ENCODE data around the gene ZNF345.
A peak's percentile ranks its signal among the peaks of the same experiment; 100 is the strongest.

The ZNF345 gene

DNA sequence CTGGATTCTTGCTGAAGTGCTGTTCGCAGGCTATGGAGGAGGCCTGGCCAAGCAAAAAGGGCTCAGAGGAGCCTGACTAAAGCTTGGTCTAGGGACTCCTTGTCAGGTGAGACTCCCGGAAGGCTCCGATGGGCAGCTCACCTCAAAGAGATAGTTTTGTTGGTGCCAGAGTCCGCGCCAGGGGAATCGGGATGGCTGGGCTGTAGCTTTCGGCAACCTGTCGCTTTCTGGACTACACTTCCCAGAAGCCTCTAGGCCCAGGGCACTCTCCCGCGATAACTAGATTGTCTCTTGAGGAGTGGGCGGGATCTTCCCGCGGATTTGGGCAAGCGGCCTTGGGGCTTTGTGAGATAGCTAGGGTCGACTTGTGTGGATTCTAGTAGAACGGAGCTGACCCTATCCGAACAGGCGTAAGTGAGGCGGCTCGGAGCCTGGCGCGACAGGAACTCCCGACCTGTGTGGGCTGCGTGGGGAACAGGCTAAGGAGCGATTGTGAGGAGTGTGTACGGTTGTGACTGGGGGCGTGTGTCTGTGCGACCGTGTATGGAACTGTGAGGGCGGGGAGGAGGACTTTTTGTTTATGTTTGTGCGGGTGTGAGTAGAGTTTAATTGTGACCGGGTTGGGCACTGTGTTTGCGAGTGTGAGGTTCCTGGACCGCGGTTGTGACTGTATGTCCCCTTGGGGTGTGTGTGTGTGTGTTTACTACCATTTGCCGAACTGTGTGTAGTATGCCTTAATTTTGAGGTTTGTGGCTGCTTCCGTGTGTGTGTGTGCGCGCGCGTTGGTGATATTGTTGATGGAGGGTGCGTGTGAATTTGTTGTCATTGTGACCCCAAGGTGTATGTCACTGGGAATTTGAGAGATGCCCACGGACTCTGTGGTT, at the start of gene ZNF345:
Gene ZNF345 (plus strand): TSS at position 318 of the 884 bp plus-strand sequence. CDS start 25,955 bp downstream, outside the sequence.
- peak; percentile 93 for DNase-seq

DNA sequence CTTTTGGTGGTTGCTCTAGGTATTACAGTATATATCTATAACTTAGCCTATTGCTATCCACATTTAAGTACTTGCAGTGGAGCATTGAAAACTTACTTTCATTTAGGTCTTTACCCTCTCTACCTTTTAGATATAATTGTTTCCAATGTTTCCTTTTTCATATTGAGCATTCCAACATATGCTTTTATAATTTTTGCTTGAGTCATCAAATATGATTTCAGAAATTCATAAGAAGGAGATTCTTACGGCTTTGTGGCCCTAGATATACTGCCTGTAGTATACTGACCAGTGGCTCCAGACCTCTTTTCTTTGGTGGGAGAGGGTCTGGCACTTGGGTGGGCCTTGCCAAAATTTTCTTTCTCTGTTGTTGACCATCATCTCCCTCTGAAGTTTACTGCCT, 45.3 kb upstream of the ZNF345 start:
- DNase-seq = no peak

DNA sequence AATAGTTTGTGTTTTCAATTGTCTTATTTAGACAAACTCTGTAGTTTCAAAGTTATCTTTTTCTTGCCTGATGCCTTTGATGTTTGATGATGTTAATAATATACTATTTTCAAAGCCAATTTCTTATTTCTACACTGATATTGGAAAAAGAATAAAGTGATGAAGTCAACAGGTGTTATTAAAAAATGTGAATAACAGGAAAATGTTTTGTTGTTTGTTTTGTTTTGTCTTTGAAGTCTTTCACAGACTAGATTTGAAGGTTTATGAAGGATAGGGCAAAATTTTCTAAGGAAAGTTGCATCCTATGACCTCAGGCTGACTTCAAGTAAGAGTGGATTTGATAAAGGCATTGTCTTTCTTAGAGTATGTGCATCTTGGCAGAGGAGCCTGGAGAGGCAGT, 43.6 kb upstream of the ZNF345 start:
- DNase-seq = no peak

DNA sequence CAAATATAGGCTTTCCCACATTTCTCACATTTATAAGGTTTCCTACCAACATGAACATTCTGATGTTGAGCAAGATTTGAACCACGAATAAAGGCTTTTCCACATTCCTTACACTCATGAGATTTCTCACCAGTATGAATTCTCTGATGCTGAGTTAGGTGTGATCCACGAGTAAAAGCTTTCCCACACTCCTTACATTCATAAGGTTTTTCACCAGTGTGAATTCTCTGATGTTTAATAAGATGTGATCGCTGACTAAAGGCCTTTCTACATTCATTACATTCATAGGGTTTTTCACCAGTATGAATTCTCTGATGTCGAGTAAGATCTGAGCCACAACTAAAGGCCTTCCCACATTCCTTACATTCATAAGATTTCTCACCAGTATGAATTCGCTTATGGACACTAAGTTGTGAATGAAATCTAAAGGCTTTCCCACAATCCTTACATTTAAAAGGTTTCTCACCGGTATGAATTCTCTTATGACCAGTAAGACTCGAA, 31.5 kb upstream of the ZNF345 start:
- DNase-seq = no peak

DNA sequence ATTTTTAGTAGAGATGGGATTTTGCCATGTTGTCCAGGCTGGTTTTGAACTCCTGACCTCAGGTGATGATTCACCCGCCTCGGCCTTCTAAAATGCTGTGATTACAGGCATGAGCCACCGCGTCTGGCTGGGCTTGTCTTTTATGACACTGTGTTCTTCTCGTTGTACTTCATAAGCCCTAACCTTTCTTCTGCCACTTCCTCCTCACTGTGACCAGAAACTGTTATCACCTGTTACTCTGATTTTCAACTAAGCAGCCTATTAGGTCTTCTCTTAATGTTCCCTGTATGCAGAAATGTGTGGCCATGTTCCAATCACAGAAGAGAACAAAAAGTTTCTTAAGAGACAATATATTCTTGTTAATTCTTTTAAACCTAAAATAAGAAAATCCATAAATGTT, 28.9 kb upstream of the ZNF345 start:
- DNase-seq = no peak

DNA sequence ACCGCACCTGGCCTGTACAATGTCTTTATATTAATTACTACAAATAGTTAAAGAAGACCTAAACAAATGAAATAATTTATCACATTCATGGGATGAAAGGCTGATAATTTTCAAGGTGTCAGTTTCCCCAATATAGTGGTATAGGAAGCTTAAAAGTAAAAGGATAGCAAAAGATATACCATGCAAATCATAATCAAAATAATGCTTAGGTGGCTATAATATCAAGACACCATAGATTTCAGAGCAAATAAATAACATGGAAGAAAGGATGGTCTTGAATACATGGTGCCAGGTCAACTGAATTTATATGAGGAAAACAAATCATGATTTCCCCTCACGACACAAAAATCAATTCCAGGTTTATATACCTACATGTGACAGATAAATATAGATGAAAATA, 17.2 kb upstream of the ZNF345 start:
- no peak for DNase-seq

DNA sequence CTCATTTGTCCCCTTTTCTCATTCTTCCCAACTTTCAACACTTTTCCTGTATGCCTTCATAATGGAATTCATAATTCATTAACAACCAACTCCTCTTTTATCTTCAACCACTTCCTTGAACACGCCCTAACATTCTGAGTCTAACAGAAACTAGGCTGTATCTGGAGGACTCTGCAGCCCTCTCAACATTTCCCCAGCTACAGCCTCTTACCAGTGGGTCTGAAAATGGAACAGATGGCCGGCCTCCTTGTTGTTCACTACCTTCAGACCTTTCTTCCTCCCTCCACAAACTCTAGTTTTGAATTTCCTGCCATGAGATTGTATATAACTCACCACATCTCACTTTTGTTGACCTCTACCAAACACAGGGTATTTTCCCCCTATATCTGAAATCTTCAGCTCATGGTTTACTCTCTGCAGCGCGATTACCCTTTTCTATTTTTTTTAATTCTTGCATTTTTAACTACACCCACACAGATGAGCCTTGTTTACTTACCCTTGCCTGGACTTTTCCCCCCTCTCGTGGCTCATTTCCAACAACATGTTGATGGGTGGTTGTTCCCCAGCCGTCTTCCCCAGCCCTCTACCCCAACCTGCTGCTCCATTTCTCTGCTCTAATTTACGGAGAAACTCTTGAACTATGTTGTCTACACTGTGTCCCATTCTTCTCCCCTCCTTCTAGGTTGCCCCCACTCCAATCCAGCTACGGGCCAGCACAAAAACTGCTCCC, 13.3 kb upstream of the ZNF345 start:
- DNase-seq = no peak

DNA sequence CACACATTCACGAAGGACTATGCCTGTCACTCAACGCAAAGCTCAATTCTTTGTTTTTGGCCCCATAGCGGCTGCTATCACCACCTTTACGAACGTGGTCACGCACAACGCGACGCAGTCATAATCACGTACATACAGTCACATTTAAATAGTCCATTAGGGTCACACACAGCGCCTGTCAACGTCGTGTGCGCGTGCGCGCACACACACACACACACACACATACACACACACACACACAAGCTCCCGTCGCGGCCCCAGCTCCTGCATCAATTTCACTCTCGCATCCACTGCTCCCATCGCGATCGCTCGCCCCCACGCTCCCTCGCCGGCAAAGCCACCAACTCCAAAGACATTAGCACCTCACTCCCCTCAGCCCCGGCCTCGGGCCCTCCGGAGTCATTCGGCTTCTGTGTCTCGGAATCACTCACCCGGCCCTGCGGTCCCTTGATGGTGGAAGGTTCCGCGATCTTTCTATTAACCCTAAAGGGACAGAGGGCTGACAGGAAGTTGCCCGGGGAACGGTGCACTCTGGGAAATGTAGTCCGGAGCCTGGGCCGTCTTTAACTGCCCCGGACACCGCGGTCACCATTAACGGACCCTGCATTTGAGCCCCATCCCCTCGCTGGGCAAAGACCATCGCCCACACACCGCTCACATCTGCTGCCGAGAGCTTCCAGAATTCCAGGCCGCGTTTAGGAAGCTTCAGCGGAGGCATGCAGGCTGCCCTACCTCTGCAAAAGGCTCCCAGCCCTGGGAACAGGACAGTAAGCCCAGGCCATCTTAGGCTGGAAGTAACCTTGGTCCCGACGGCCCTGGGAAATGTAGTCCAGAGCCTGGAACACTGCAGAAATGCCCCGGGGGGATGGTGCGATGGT, 12.5 kb upstream of the ZNF345 start, which contains the start of gene ZNF790:
Gene ZNF790 (minus strand): TSS at position 482 of the 878 bp plus-strand sequence. CDS start 12,768 bp downstream, outside the sequence.
- DNase-seq = peak; percentile 89

DNA sequence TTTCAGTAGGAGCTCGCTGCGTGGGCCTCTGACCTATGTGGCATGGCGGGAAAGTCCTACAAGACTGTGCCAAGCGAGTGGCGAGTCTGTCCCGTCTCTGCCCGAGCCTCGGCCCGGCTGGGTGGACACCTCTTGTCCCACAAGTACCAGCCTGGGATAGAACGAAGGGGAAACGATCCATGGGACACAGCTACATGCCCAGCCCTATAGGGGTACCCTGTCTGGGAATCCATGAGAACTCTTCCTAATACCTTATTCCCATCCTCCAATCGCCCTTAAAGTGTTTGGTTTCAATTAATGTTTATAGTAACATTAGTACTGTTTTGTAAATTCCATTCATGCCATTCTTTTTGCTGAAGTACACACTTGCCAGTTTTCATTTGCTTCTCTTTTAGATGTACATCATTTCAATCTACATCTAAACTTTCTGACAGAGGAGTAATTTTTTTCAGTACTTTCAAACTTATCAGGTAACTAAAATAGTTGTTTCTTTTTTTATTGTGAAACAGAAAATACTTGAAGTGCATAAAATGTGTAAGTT, 11.8 kb upstream of the ZNF345 start:
- DNase-seq = no peak

DNA sequence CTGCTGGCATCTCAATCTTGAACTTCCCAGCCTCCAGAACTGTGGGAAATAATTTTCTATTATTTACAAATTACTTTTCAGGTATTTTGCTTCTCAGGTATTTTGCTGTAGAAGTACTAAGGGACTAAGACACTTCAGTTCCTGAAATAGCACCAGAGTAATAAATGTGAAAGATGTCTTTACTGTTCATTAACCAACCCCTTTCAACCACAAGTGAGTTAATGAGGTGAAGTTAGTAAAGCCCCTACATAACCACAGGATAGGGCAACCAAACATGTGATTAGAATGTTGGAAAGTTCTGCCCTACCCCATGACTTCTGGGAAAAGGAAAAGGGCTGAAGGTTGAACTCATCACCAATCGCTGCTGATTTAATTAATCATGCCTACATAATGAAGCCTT, 2.7 kb upstream of the ZNF345 start:
- no peak for DNase-seq

DNA sequence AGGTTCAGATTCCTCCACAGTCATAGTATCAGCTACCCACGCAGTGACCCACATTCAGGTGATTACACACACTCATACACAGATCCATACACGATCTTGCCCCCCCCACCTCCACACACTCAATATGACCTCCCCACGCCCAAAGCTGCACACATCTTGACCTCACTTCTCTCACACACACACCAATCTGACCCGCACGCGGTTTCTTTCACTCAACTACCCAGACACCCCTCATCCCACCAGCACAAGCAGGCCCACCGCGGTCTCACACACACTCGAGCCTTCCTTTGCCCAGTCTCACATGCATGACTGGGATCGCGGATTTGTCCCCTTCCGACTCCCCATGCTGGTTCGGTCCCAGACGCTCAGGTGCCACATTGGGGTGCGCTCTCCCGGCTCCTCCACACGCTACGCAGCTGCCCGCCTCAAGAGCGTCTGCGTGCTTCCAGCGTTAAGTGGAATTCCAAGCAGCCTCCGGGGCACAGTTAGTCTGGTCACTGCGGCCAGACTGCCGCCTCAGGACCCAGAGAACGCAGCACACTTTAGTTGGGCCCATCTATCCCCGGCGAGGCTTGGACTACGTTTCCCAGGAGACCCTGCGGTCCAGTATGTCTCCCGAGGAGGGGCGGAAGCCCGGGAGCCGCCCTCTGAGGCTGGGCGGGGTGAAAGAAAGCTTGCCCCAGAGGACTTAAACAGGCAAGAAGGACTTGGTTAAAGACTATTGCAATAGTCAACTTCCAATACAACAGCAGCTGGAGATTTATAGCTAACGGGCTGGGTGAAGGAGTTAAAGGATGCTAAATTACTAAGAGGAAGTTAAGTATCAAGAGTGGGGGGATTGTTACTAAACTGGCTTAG, 746 bp upstream of the ZNF345 start:
- DNase-seq = peak; percentile 92

DNA sequence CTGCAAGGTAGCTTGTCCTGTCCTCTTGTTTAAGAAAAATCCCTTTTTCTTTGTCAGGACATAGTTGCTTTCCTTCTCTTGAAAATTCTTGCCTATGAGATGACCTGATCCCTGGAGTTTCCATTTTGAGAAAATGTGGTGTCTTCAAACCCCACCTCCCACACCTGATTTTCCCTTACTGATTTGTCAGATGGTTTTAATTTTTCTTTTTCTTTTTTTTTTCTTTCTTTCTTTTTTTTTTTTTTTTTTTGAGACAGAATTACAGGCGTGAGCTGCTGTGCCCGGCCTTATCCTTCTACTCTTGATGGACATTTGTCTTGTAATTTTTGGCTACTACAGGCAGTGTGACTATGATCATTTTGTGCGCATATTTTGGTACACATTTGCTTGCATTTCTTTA, 1.2 kb downstream of the ZNF345 start:
- DNase-seq = no peak

DNA sequence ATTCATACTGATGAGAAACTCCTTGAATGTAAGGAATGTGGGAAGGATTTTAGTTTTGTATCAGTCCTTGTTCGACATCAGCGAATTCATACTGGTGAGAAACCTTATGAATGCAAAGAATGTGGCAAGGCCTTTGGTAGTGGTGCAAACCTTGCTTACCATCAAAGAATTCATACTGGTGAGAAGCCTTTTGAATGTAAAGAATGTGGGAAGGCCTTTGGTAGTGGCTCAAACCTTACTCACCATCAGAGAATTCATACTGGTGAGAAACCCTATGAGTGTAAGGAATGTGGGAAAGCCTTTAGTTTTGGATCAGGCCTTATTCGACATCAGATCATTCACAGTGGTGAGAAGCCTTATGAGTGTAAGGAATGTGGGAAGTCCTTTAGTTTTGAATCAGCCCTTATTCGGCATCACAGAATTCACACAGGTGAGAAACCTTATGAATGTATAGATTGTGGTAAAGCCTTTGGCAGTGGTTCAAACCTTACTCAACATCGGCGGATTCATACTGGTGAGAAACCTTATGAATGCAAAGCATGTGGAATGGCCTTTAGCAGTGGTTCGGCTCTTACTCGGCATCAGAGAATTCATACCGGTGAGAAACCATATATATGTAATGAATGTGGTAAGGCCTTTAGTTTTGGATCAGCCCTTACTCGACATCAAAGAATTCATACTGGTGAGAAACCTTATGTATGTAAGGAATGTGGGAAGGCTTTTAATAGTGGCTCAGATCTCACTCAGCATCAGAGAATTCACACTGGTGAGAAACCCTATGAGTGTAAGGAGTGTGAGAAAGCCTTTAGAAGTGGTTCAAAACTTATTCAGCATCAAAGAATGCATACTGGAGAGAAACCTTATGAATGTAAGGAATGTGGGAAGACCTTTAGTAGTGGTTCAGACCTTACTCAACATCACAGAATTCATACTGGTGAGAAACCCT, 26.6 kb downstream of the ZNF345 start:
- no peak for DNase-seq

DNA sequence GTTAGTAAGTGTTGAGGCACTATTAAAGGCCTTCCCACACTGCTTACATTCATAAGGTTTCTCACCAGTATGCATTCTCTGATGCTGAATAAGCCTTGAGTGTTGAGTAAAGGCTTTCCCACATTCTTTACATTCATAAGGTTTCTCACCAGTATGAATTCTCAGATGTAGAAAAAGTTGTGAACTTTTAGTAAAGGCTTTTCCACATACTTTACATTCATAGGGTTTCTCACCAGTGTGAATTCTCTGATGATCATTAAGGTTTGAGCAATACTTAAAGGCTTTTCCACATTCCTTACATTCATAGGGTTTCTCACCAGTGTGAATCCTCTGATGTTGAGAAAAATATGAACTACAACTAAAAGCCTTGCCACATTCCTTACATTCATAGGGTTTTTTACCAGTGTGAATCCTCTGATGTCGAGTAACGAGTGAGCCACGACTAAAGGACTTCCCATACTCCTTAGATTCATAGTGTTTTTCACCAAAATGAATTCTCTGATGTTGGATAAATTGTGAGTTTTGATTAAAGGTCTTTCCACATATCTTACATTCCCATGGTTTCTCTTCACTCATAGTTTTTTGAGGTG, 41.2 kb downstream of the ZNF345 start:
- DNase-seq = no peak

DNA sequence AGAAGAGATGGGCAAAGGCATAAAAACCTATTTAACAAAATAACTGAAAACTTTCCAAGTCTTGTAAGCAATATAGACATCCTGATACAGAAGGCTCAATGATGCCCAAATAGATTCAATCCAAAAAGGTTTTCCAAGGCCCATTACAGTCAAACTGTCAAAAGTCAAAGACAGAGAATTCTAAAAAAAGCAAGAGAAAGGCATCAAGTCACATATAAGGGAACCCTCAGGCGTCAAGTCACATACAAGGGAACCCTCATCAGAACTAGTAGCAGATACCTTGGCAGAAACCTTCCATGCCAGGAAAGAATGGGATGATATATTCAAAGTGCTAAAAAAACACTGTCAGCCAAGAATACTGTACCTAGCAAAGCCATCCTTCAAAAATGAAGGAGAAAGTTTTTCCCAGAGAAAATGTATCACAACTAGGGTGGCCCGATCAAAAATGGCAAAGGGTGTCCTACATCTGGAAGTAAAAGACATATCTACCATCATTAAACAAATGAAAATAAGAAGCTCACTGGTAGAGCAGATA, 44.2 kb downstream of the ZNF345 start:
- DNase-seq = no peak

DNA sequence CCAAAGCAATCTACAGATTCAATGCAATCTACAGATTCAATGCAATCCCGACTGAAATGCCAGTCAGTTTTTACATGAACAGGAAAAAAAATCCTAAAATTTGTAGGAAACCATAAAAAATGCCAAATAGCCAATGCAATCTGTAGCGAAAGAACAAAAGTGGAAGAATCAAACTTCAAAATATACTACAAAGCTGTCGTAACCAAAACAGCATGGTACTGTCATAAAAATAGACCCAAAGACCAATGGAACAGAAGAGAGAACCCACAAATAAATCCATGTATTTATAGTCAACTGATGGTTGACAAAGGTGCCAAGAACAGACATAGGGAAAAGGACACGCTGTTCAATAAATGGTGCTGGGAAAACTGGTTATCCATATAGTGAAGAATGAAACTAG, 47.7 kb downstream of the ZNF345 start:
- DNase-seq = no peak

DNA sequence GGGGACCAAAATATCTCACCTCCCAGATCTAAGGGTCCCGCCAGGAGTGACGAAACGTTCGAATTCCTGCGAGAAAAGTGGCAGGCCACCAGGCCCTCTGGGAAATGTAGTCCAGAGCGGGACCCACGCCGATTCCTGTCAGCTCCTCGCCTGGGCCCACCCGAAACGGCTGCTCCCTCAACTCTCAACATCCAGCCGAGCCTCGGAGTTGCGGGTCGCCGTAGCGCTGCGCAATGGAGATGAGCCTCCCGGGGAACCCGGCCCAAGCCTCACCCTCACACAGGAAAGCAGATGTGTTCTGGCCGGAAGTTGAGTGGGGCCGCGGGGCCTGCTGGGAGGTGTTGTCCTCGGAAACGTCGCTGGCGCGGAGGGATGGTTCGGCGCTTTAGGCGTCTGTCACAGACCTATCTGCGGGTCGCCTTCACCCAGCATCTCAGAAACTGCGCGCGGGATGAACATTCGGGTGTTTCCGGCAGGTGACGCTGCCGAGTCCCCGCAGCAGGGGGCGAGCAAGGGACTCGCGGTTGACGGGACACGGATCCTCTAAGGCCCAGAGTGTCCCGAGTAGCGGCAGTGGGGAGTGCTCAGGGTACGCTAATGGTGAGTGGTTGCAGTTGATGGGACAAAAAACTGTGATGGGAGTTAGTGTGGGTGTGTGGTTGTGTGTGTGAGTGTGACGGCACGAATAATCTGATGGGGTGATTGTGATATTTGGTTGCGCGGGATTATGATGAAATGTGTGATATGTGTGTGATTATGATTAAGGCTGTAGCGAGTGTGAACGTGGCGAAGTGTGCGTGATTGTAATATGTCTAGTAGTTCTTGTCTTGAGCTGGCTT, 65.5 kb downstream of the ZNF345 start, which contains the start of the genes ZNF568 and ZNF829:
Gene ZNF568 (plus strand): TSS at position 341 of the 839 bp plus-strand sequence. CDS start 6,439 bp downstream, outside the sequence.
Gene ZNF829 (minus strand): TSS at position 300 of the 839 bp plus-strand sequence. CDS start 1,124 bp downstream, outside the sequence.
- peak; percentile 93 for DNase-seq

DNA sequence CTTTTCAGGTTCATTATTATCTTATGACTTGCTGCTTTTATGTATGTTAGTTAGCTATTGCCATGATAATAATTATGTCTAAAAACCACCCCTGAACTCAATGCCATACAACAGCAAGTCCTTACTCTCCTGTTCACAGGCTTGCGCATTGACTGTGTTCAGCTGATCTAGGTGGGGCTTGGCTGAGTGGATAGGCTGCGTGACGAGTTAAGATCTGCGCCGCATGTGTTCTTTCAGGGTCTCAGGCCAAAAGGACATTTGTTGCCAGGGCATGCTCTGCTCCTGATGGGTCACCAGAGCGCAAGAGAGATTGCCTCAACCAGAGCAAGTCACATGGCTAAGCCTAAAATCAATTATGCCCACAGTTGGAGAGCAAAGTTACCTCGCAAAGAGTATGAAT, 66.3 kb downstream of the ZNF345 start:
- no peak for DNase-seq
